NCI-H2196 (cell line): ENCODE measurements around the gene PVRIG.
"Not testable (repeated sequence)": the region's sequence is repeated elsewhere in the genome, so short reads cannot be mapped to it uniquely, and the experiment has no call there.

ENCODE experiments used
- DNase-seq: peaks from one replicate; lab custom pipeline; 2025; ENCODE audit not compliant: unreplicated experiment; lab: John Stamatoyannopoulos, UW

PVRIG gene

GRCh38 chr7:100224891-100225290, 5.1 kb downstream of the PVRIG start:
- not testable (repeated sequence) for DNase-seq

GRCh38 chr7:100234660-100235317, 15.0 kb downstream of the PVRIG start:
- not testable (repeated sequence) for DNase-seq

DNA sequence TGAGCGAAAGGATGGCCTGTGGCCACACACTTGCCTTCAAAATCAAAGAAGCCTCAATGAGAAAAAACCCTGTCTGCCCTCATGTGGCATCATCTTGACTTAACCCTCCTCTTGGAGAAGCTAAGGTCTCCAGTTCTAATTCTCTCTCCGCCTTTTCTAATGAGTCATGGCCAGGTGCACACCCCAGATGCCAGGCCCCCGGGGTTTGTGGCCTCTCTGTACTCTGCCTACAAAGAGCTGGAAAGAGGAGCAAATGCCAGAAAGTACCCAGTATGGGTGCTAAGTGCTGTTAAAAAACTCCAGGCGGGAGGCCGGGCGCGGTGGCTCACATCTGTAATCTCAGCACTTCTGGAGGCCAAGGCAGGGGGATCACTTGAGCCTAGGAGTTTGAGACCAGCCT, 20.2 kb downstream of the PVRIG start:
- DNase-seq: not testable (repeated sequence)

DNA sequence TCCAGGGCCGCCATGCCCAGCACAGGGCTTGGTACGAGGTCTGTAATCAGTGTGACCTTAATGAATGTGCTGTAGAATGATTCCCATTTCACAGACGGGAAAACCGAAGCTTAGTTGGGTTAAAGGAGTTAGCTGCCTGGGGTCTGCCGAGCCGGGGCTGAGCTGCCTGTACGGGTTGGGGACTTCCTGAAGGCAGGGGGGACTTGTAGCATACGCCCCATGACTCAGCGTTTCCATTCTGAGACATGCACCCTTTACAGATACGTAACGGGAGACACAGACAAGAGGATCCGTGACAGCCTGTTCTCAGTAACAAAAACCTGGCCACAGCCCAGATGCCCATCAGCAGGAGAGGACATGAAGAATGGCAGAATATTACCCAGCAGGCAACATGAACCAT, 23.6 kb downstream of the PVRIG start:
- DNase-seq: not testable (repeated sequence)

- DNase-seq: not testable (repeated sequence)
Measured at GRCh38 chr7:100244988-100245605, 25.3 kb downstream of the PVRIG start.

GRCh38 chr7:100246121-100246864, 26.5 kb downstream of the PVRIG start:
- not testable (repeated sequence) for DNase-seq

DNA sequence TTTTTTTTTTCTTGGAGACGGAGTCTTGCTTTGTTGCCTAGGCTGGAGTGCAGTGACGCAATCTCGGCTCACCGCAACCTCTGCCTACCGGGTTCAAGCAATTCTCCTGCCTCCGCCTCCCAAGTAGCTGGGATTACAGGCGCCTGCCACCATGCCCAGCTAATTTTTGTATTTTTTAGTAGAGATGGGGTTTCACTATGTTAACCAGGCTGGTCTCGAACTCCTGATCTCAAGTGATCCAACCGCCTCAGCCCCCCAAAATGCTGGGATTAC, 27.1 kb downstream of the PVRIG start:
- not testable (repeated sequence) for DNase-seq

- DNase-seq: peak; percentile 87
Measured at GRCh38 chr7:100247152-100247757, 27.5 kb downstream of the PVRIG start.

DNA sequence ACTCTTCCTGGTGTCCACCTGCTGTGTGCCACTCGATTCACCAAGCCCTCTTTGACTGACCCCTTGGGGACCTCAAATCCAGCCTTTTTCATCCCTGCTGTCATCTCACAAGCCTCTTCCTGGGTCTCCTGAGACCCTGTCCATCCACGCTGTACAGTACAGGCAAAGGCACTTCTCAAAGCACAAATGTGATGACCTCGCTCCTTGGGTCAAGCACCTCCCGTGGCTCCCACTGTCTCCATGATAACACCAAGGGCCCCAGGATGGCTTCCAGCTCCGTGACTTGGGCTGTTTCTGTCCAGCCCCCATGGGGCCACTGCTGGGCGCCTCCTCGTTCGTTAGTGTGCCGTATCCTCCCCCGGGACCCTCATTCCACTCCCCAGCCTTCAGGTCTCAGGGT, 28.7 kb downstream of the PVRIG start:
- no peak for DNase-seq

- DNase-seq: no peak
Measured at GRCh38 chr7:100257017-100257416, 37.3 kb downstream of the PVRIG start.

GRCh38 chr7:100259984-100260383, 40.2 kb downstream of the PVRIG start:
- DNase-seq: not testable (repeated sequence)

DNA sequence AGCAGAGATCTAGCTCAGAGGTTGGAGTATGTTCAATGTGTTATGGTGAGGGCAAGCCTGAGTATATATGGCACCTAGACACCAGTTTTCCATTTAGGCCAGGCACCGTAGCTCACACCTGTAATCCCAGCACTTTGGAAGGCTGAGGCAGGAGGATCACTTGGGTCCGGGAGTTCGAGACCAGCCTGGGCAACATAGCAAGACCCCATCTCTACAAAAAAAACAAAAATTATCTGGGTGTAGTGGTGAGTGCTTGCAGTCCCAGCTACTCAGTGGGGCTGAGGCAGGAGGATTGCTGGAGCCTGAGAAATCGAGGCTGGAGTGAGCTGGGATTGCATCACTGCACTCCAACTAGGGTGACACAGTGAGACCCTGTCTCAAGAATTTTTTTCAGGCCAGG, 43.1 kb downstream of the PVRIG start:
- not testable (repeated sequence) for DNase-seq

DNA sequence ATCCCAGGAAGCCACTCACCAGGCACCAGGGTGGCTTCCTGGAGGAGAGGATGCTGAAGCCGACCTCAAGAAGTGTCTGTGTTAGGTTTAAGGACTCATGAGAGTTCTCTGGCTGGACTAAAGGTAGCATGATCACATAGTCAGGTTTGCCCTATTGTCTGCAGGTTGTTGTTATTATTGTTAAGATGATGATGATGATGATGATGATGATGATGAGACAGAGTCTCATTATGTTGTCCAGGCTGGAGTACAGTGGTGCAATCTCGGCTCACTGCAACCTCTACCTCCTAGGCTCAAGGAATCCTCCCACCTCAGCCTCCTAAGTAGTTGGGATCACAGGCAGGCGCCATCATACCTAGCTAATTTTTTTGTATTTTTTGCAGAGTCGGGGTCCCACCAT, 44.5 kb downstream of the PVRIG start:
- not testable (repeated sequence) for DNase-seq

GRCh38 chr7:100264669-100265165, 45.0 kb downstream of the PVRIG start:
- not testable (repeated sequence) for DNase-seq

DNA sequence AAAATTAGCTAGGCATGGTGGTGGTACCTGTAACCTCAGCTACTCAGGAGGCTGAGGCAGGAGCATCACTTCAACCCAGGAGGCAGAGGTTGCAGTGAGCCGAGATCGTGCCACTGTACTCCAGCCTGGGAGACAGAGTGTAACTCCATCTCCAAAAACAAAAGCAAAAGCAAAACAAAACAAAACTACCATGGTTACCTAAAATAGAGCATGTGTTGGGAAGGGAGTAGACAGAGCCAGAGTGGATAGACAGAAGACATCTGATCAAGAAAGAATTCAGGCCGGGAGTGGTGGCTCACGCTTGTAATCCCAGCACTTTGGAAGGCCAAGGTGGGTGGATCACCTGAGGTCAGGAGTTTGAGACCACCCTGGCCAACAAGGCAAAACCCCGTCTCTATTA, 46.1 kb downstream of the PVRIG start:
- not testable (repeated sequence) for DNase-seq

GRCh38 chr7:100266576-100267354, 47.0 kb downstream of the PVRIG start:
- no peak for DNase-seq

- DNase-seq: no peak
Measured at GRCh38 chr7:100267648-100268047, 47.9 kb downstream of the PVRIG start.

DNA sequence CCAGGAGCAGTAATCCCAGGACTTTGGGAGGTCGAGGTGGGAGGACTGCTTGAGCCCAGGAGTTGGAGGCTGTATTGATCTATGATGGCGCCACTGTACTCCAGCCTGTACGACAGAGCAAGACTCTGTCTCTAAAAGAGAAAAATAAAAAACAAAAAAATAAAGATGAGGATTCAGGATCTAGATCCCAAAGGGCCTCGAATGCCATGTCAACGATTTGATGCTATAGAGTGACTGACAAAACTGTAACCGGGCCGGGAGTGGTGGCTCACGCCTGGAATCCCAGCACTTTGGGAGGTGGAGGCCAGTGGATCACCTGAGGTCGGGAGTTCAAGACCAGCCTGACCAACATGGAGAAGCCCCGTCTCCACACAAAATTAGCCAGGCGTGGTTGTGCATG, 49.1 kb downstream of the PVRIG start:
- DNase-seq: not testable (repeated sequence)

DNA sequence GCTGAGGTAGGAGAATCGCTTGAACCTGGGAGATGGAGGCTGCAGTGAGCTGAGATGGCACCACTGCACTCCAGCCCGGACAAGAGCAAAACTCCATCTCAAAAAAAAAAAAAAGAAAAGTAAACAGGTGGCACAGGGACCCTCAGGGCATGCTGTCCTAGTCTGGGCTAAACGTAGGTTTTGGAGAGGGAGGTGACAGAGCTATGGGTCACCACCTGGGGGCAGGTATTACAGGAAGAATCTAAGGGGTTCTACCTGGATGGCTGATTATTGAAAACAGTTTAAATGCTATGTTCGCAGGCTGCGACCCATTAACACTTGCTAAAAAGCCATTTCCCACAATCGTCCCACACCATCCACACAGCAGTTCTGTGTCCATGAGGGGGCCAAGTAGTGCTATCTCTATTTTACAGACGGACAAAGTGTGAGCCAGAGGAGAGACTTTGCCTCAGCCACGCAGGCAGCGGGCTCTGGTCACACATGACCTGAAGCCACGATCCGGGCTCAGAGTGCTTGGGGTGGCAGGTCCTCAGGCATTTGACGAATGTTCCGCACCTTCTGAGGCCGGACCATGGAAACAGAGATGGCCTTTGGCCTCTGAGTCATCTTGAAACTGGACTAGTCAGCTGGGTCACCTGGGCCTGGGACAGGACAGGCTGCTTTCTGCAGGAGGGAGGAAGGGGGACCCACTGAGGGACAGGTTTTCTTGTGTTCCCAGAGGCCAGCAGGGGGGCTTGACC, 49.7 kb downstream of the PVRIG start:
- DNase-seq: not testable (repeated sequence)
